Skeletal muscle cell (primary cell): Measurements from ENCODE around the gene CALML5.

Source experiments
- DNase-seq: peaks from one replicate; pipeline ENCODE4 v3.0.0-alpha.2; 2010; ENCODE audit warnings: low read depth
- H3K4me3 ChIP-seq: 2 replicates; pipeline ENCODE4 v1.5.1; 2011; ENCODE audit warnings: low read depth, mild to moderate bottlenecking, control low read depth, low read length, moderate library complexity

Gene CALML5

DNA sequence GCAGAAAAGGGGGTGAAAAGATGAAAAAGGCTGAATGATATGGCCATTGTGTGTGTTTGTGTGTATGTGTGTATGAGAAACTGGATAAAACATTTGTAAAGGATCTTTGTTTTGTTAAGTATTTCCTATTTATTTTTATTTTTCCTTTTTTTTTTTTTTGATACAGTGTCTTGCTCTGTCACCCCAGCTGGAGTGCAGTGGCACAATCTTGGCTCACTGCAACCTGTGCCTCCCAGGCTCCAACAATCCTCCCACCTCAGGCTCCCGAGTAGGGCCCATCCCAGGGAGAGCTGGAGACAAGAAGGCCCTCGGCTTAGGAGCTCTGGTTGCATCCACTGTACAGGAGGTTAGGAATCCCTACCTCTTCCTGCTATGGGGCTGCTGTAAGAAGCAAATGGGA is 6.9 kb upstream of the CALML5 start:
- no peak overlapping the region for H3K4me3 ChIP-seq
- DNase-seq, result no peak

DNA sequence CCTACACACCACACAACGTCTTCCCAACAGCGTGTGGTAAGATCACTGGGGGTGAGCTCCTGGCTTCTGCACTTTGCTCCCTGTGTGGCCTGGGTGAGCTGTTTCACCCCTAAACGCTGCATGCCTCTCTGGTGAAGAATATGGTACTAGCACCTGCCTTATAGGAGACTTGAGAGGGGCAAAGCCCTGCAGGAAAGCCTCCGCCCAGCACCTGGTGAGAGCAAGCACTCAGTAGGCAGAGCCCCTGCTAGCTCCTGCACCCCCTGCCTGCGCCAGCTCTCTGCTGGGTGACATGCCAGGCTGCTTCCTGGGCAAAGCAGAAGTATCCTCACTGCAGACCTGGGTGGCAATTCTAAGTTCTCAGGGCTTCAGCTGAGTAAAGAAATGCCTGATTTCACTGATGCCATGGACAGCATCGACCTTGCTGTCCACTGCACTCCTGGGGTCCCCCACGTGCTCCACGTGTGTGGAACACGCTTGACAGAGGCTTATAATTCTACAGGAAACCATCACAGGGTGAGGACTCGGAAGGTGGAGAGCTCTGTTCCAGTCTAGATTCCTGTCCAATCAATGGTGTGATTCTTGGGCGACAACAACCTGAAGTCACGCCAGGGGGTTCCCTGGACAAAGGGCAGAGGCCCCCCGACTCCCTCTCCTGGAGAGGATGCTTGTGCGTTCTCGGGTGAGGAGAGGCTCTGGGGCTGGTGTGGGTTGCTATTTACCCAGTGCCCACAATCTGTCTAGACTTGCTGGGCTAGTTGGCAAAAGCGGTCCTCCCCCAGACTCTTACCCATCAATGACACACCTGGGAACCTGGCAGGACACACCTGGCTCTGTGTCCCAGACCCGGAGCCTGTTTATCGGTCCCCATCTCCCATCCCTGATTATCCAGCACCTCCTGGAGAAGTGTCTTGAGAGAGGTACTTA is 5.0 kb upstream of the CALML5 start:
- H3K4me3 ChIP-seq, result no peak overlapping the region
- DNase-seq, result no peak

DNA sequence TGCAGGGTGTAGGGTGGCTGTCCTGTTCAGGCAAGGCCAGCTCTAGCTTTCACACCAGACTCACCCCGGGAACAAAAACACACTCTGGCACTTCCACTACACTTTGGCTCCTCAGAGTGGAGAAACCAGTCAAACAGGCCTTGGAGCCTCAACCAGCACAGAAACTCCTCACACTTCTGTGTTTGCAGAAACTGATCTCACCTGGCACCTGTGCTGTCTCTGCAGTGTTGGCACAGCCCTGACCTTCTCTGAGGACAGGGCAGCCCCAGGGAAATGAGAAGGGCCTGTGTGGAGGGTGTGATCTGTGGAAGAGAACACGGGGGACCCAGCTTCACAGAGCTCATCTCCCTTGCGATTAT is 4.1 kb upstream of the CALML5 start:
- DNase-seq, result no peak
- no peak overlapping the region for H3K4me3 ChIP-seq

DNA sequence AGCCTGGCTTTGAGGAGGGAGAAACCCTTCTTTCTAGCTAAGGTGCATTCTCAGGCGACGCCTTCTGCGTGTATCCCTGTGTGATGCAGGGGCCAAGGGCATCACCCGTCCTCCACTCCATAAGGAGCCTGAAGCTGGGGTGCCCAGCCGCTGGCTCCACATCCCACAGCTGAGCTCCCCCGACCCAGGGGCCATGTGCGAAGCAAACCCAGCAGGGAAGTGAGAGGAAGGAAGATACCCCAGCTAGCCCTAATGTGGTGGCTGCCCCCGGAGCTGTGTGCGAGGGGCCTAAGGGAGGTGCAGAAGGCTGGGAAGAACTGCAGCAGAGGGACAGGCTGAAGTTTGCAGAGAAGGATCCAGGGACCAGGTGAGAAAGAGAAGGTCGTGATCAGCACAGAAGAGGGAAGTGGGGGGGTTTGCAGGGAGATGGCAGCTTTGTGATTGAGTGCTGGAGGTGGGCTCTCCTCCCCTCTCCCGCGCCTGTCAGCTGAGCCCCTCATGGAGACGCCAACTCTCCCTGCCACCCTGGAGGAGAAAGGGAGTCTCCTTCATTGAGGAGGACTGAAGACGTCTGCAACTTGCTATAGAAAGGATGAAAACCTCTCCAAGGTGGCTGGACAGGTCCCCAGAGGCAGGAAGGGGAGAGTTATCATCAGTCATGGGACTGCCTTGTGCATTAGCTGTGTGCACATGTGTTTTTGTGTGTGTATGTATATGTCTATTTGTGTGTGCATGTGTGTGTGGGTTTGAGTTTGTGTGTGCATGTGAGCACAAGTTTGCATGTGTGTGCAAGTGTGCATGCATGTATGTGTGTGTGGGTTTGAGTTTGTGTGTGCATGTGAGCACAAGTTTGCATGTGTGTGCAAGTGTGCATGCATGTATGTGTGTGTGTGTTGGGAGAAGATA is 3.5 kb upstream of the CALML5 start:
- H3K4me3 ChIP-seq, result no peak overlapping the region
- no peak for DNase-seq

DNA sequence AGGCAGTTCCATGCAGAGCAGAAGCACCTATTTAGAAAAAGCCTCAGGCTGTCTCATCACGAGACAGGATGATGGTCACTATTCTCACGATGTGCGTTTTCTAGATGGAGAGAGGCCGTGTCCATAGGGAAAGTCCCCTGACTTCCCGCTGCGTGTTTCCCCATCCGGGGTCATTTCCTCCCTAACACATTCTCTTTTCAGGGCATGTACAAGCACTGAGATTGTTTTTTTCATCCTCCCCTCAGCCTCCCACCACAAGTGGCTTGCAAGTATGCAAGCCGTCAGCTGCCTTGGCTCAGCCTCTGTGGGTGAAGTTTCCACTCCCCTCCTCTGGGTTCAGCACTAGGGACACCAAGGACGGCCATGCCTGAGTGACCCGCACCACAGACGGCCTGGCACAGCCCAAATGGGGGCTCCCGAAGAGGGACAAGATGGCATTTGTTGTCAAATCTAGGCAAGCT is 2.7 kb upstream of the CALML5 start:
- no peak for DNase-seq
- no peak overlapping the region for H3K4me3 ChIP-seq

DNA sequence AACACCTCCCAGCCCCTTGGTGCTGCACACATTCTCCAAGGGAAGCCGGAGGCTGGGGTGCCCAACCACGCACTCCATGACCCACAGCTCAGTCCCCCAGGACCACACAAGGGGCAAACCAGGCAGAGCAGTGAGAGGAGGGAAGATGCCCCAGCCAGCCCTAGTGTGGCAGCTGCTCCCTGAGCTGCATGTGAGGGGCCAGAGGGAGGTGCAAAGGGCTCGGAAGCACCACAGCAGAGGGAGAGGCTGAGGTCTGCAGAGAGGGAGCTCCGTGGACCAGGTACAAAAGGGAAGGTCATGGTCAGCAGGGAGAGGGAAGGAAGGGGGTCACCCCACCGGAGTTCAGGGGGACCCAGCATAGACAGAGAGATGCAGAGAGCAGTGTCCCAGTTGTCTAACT is 1.5 kb upstream of the CALML5 start:
- no peak overlapping the region for H3K4me3 ChIP-seq
- DNase-seq, result no peak

DNA sequence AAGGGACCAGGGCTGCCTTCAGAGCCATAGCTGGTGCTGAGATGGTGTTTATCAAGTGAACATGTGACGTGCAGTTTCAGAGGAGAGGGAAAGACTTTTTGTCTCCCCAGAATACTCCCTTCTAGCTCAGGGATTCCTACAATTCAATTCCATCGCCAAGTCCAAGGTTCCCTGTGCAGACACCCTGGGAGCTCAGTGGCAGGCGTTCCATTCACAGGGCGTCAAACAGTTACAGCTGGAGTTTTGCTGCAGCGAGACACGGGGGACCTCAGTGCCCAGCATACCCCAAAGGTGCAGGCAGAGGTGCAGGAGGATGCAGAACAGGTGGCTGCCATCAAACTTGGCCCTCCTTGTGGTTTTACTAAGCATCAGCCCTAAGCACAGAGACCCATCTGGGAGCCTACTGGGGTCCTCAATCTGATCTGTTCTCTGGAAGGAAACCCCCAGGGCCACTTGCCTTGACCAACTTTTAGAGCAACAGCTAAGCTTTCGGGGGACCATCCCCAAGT is 846 bp upstream of the CALML5 start:
- DNase-seq, result no peak
- H3K4me3 ChIP-seq, result no peak overlapping the region

DNA sequence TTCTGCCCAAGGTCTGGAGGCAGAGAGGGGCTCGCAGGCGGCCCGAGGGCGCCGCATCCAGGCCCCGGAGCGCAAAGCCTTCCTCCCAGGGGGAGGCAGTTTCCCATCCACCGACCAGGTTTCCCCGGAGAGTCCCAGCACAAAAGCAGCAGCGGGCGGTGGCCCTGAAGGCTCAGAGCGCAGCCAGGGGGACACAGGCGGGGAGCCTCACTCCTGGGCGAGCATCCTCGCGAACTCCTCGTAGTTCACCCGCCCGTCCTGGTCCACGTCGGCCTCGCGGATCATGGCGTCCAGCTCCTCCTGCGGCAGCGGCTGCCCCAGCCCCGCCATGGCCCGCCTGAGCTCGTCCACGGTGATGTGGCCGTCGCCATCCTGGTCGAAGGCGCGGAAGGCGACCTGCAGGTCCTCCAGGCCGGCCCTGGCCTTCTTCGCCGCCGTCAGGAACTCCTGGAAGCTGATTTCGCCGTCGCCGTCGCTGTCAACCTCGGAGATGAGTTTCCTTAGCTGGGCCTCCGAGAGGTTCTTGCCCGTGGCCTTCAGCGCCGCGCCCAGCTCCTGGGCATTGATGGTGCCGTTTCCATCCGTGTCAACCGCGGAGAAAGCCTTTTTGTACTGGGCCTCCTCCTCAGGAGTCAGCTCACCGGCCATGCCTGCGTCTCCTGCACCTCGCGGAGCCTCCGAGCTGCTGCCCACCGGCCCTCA is 428 bp downstream of the CALML5 start:
- no peak overlapping the region for H3K4me3 ChIP-seq
- DNase-seq, result no peak

DNA sequence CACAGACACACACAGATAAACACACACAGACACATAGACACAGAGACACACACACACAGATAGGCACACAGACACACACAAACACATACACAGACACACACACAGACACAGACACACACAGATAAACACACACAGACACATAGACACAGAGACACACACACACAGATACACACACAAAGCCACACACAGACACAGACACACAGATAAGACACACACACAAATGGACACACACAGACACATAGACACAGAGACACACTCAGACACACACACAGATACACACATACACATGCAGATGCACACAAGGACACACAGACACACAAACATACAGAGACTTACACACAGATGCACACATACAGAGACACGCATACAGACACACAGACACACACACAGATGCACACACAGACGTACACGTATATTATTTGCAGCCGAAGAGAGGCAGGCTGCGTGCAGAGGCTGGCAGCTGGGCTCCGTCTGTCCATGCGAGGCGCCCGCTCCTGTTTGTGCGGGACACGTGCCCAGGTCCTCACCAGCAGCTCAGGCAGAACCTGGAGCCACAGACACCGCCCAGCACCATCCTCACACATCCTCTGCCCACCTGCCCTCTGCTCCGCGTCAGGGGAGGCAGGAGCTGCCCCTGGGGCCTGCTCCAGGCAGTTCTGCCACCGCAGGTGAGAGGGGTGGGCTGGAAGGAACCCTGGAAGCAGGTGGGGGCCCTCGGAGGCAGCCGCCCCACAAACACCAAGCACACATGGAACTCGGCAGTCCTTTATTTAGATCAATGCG is 1.2 kb downstream of the CALML5 start:
- no peak for DNase-seq
- H3K4me3 ChIP-seq, result no peak overlapping the region

DNA sequence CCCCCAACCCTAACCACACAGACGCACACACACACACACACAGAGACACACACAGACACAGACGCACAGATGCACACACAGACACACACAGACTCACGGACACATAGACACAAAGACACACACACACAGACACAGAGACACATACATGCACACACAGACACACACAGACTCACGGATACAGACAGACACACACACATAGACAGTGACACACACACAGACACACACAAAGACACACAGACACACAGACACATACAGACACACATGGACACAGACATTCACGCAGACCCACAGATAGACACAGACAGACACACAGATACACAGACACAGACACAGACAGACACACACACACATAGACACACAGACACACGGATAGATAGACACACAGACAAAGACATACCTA is 2.1 kb downstream of the CALML5 start:
- DNase-seq, result no peak
- H3K4me3 ChIP-seq, result no peak overlapping the region

DNA sequence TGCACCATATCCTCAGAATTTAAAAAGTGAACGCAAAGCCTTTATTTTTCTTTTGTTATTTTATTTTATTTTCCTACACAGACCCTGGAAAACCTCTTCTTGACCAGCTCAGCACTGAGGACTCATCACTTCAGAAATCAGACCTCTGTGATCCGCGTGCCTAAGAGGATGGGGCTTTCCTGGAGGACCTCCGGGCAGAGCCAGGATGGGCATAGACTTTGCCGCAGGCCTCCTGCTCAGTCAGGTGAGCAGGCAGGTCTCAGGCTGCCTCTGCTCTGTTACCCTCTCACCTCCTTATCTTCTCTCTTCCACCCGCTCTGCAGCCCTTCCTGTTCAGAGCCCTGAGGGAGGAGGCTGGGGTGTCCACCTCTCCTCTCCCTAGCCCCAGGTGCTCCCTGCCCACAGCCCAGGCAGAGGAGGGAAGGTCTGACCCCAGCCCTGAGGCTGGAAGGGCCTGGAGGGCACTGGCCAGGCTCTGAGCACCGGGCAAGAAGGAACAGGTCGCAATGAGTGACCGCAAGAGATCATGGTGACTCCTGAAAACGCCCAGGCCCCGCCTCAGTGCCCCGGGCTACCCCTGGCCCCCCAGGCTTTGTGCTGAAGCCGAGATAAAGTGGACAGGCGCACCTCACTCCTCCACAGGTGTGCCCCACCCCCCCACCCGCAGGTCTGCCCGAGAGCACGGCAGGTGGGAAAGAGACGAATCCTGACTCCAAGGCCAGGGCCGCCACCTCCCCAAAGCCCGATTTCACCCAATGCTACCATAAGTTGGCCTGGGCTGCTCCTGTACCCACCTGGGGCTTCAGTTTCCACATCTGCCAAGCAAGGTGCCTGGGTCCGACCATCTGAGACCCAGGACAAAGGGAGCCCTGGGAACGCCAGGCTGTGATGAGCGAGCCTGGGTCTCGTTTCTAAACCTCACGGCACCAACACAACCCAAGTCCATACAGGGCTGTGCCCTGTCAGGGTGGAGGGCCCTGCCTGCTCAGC is 2.8 kb downstream of the CALML5 start:
- no peak overlapping the region for H3K4me3 ChIP-seq
- no peak for DNase-seq

DNA sequence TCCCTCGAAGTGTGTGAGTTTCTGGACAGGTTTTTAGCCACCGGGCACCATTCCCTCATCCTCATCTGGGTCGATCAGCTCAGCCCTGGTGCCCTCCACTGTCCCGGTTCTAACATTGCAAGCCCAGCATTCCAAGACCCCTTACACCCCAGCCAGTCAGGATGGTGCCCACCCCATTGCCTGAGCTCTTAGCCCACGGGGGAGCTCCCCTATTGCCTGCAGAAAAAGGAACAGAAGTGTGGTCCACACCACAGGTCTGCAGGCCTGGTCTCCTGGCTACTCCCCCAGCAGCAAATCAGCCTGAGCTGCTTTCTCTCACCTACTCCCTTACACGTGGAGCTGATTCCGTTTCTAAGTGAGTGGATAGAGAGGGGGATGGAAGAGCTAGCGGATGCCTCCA is 4.8 kb downstream of the CALML5 start:
- H3K4me3 ChIP-seq, result no peak overlapping the region
- no peak for DNase-seq

DNA sequence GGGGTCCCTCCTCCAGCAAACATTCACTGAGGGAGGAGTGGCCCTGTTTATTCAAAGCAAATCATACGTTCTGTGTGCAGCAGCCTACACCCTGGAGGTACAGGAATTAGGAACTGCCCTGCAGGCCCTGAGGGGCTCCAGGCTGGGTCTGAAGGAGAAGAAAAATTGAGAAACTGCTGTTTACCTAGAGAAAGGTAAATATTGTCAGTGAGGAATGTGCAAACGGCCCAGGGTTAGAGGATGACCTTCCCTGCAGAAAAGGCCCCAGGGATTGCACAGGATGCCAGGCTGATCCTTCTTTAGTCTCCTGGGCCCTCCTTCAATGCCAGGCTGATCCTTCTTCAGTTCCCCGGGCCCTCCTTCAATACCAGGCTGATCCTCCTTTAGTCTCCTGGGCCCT is 5.7 kb downstream of the CALML5 start:
- no peak overlapping the region for H3K4me3 ChIP-seq
- no peak for DNase-seq

DNA sequence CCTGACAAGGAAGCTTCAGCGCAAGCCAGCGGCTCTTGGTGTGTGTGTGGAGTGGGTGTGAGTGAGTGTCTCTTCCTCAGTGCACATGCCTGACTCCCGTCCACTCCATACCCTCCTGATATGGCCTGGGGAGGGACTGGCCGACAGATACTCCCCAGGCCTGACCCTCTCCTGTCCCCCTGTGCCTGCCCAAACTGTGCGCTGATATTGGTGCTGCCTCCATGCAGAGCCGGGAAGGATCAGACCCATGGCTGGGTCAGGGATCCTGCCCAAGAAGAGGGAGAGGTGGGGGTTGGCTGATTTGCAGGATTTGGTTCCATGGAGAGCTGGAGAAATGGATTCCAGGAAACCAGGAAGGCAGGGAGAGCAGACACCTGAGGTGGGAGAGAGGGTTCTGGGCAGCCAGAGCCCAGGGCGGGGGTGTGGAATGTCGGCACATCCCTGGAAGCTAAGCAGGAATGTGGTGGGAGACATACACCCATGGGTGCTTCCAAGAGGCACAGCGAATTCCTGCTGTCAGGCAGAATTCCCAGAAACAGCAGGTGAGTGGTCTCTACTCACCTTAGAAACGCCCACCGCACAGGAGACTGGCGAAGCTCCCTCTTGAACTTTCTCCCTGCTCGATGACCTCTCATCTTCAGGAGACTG is 6.3 kb downstream of the CALML5 start:
- DNase-seq, result no peak
- no peak overlapping the region for H3K4me3 ChIP-seq

DNA sequence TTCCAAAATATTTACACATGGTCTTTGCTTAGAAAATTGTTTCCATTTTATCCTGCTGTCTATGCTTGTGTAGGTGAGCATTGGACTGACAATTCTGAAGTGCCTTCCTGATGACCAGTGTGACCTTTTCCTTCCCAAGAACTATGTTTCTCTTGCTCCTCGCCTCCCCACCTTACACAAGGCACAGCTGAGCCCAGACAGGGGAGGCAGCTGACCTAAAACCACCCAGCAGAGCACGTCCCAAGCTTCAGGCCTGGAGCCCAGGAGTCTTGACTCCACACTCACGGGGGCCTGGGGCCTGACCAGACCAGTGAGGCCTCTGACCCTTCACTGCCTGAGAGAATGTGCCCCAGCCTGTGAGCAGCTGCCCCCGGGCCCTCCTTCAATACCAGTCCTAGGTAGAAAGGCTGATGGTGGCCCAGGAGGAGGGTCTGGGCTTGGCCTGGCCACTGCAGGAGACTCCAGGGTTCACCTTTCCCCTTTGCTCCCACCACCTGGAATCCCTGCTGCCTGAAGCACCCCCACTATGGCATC is 7.0 kb downstream of the CALML5 start:
- no peak overlapping the region for H3K4me3 ChIP-seq
- no peak for DNase-seq

DNA sequence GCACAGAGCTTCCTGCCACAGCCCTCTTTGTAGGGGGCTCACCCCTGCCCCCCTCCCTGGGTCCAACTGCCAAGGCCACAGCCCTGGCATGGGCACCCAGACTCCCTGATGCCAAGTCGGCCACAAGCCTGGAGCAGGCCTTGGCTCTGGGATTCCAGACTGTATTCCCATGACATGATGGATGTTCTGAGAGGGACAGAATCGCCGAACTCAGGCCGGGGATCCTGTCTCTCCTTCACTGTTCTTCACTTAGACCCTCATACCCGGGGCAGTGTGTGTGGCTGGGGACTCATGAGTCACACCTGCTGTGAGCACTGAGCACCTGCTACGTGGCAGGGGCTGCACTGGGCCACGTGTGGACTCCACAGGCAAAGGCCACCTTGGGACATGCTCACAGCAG is 7.9 kb downstream of the CALML5 start:
- no peak for DNase-seq
- no peak overlapping the region for H3K4me3 ChIP-seq
